GM19455 (cell line): Measurements from ENCODE around the gene PKP2.

ENCODE experiments used
- ATAC-seq: cut with Tn5 transposase; IDR thresholded peaks from one replicate; pipeline ENCODE4 v1.9.1; 2021; ENCODE audit not compliant: unreplicated experiment

The PKP2 gene

GRCh38 chr12:32896432-32897280 is at the start of gene PKP2:
Gene PKP2, minus strand, starts transcription at chr12:32896777. Its CDS starts 46 bp downstream, at chr12:32896731.
- ATAC-seq = peak; percentile 55

GRCh38 chr12:32944195-32944594 is 47.6 kb upstream of the PKP2 start:
- no peak for ATAC-seq

DNA sequence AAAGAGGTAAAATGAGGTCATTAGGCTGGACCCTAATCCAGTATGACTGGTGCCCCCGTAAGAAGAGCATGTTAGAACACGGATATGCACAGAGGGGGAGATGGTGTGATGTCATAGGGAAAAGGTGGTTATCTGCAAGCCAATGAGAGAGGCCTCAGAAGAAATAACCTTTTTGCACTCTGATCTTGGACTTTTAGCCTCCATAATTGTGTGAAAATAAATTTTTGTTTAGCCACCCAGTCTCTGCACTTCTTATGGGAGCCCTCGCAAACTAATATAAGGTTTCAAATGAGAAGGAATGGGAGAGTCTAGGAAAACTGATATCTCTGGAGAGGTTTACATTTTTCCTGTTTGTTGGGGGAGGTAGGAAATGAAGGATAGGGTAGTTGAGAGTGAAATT is 43.2 kb upstream of the PKP2 start:
- no peak for ATAC-seq

DNA sequence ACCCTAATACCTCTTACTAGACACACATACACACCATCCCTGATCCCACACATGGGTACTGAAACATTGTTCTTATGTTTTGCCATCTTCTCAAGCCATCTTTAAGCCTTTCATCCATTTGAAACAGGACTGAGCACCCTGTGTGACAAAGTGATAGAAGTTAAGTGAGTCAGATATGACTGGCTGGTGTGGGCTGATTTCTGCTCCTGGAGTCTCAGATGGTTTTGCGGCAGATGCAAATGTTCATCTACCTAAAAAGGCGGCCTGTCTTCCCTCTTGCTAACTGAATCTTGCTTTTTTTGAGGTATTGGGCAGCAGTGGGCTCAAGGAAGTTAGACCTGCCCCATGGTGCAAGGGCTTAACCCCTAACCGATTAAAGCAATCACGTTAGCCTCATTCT is 30.4 kb upstream of the PKP2 start:
- no peak for ATAC-seq

DNA sequence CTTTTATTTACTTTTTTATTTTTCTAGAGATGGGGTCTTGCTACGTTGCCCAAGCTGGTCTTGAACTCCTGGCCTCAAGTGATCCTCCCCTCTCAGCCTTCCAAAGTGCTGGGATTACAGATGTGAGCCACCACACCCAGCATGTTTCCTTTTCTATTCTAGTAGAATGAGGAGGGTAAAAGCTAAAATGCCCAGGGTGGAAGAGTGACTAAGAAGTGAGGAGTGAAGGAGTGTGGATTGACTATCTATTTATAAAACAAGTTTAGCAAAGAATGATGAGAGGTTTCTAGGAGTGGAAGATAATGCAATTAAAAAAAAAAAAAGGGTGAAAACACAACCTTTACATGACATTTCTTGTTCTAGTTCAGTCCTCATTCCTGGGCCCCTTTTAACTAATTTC is 29.8 kb upstream of the PKP2 start:
- ATAC-seq = no peak

GRCh38 chr12:32922546-32923297 is 26.1 kb upstream of the PKP2 start:
- ATAC-seq = no peak

DNA sequence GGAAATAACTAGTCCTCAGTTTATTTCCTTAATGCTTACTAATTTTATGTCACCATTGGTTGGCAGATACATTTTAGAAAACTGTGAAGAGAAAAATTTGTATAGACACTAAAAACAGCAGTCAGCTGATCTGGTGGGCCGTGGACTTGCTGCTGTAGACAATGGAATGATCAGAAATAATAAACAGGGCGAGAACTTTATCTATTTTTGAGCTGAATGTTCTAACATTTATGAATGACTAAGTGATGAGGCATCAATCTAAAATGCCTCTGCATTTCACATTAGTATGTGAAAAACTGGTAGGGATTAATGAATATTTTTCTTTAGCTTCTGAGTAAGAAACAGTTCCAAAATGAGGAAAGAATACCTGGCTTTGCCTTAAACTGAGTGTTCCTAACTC is 24.8 kb upstream of the PKP2 start:
- ATAC-seq = no peak

GRCh38 chr12:32920506-32921085 is 24.0 kb upstream of the PKP2 start:
- no peak for ATAC-seq

GRCh38 chr12:32918890-32919801 is 22.6 kb upstream of the PKP2 start:
- ATAC-seq = peak; percentile 69

- no peak for ATAC-seq
These were observed 20.6 kb upstream of the PKP2 start for GRCh38 chr12:32917094-32917611.

GRCh38 chr12:32907898-32908476 is 11.4 kb upstream of the PKP2 start:
- ATAC-seq = no peak

GRCh38 chr12:32907166-32907565 is 10.6 kb upstream of the PKP2 start:
- no peak for ATAC-seq

DNA sequence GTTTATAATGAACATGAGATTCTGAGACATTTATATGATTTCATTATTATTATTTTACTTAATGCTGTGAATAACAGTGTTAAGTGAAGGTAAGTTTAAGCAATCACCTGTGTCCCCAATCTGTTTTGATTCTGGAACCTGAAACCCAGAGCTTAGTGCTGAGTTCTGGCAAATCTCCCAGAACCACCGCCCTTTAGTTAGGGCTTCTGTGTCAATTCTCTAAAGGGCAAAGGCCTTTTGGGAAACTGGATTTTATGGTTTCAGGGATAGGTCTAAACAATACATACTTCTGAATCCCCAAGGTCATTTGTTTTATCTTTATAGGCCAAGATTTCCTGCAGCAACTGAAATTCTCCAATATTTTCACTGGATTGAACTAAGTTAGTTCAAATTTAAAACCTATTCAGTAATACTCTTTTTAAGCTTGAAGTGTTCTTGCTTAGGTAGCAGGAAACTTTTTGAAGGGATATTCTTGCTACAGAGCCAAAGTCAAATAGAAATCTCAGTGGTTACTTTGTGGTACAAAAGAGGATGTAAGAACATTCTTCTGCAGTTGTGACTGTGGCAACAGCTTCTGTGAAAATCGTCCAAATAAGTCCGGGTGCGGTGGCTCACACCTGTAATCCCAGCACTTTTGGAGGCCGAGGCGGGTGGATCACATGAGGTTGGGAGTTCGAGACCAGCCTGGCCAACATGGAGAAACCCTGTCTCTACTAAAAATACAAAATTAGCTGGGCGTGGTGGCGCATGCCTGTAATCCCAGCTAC is 10.0 kb upstream of the PKP2 start:
- ATAC-seq = peak; percentile 99

GRCh38 chr12:32903763-32904162 is 7.2 kb upstream of the PKP2 start:
- ATAC-seq = no peak

DNA sequence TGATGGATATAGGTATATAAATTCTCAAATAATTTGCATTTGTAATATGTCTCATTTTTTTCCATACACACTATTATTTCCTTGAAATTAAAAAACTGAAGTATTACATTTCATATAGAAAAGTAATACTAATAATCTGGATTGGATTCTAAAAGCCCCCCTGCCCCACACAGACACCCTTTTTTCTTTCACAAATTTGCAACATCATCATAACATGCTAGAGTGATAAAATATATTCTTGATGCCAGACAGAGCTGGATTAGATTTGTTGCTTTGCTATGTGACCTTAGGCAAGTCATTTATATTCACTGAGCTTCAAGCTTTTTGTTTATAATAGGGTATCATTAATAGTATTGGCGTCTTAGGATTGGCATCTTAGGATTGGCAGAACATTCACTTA is 6.7 kb upstream of the PKP2 start:
- no peak for ATAC-seq

DNA sequence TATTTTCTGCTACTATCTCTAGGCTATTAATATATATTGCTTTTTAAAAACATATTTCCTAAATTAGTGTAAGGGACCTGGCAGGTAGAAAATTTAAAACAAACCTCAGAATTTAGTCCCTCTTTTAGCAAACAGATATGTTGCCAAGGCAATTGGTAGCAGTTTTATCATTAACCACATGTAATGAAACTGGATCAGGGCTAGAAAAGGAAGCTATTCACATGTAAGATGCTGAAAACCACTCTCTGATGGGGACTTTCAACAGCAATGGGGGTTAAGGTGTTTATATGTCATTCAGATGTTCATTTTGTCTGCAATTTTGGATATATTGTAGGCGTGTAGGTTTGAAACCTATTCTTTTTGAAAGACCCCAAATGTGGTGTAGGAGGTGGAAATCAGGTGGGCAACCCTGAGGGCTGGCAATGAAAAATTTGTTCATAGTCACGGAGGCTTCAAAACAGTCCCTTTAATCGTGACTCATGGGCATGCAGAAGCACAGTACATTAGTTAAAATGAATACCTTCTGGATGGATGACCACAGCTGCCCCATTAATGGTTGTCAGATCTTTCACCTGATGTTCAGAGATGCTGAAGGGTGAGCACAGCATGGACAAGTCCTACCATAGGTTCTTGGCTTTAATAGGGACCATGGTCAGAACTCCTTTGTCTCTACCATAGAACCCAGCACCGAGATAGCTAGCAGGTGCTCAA is 5.9 kb upstream of the PKP2 start:
- no peak for ATAC-seq

GRCh38 chr12:32901553-32901952 is 5.0 kb upstream of the PKP2 start:
- ATAC-seq = no peak

GRCh38 chr12:32897687-32898573 is 1.4 kb upstream of the PKP2 start:
- no peak for ATAC-seq
